GM13976 (cell line): Measurements from ENCODE around the gene KLHL25.

Experiments used
- DNase-seq: peaks from one replicate; pipeline ENCODE4 v3.0.0; 2012; ENCODE audit warnings: low spot score
- CTCF ChIP-seq: IDR thresholded peaks from 2 replicates; pipeline ENCODE4 v1.5.1; 2012; ENCODE audit warnings: borderline replicate concordance, mild to moderate bottlenecking; ENCODE audit not compliant: insufficient read depth; ENCODE audit errors: extremely low read depth, missing control alignments, control extremely low read depth
- in situ Hi-C: fragments of 300-500 bp; cut with MboI; formaldehyde crosslinking; loops from one replicate; pipeline ENCODE4 v1.12.0; 2022; ENCODE audit warnings: low sequenced_read_pairs, mixed read lengths, inconsistent platforms; ENCODE audit not compliant: unreplicated experiment

Gene KLHL25

GRCh38 chr15:85760531-85761371, 34.0 kb downstream of the KLHL25 start:
- no peak for TF ChIP-seq CTCF
- in situ Hi-C loops, result no loop called here
- DNase-seq, result no peak

GRCh38 chr15:85760049-85760448, 34.7 kb downstream of the KLHL25 start:
- in situ Hi-C loops, result no loop called here
- DNase-seq, result no peak
- TF ChIP-seq CTCF, result no peak

GRCh38 chr15:85759376-85759775, 35.3 kb downstream of the KLHL25 start:
- TF ChIP-seq CTCF, result no peak
- DNase-seq, result no peak
- in situ Hi-C loops, result no loop called here

GRCh38 chr15:85758655-85758978, 36.1 kb downstream of the KLHL25 start:
- in situ Hi-C loops, result no loop called here
- DNase-seq, result no peak
- TF ChIP-seq CTCF, result no peak

- no peak for TF ChIP-seq CTCF
- in situ Hi-C loops, result no loop called here
- DNase-seq, result no peak
These were observed 36.6 kb downstream of the KLHL25 start for GRCh38 chr15:85757939-85758654.

- TF ChIP-seq CTCF, result no peak
- in situ Hi-C loops, result no loop called here
- no peak for DNase-seq
These were observed 37.4 kb downstream of the KLHL25 start for GRCh38 chr15:85757073-85757938.
